ENCODE results near the gene BEND2. TPM values are rescaled to one million over a fixed set of nuclear protein-coding genes. Genes with fewer than 3 reads are reported as not detected.
"Not testable (repeated sequence)": the region's sequence is repeated elsewhere in the genome, so short reads cannot be mapped to it uniquely, and the experiment has no call there.

Gene BEND2
- total RNA-seq, 1 experiment from 2014 or later: not detected

DNA sequence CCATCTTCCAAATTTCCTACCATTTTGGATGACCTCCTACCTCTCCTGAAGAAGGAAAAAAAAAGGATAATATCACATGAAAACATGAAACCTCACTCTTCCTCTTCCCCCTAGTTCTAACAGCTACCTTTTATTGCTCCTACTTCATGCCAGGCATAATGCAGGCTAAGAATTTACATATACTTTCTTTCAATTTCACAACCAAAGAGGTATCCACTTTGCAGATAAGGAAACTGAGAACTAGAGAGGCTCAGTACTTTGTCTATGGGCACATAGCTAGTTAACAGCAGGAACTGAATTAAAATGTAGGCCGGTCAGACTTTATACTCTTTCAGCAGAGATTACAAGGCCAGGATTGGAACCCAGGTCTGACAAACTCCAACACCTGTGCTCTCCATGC is 34.4 kb upstream of the BEND2 start:
- Mint-ChIP-seq H3K9me3 (no peaks in the 10 kb centered on the region), H3K36me3 (peaks cover 16% of the 10 kb centered on the region), H3K27me3 (ENCODE audit: low read depth) (no peaks in the 10 kb centered on the region), H3K4me1 (peaks cover 23% of the 10 kb centered on the region), H3K4me3 (no peak overlapping the region), H3K27ac (no peak overlapping the region)
- DNase-seq (ENCODE audit: low spot score): no peak
- ChIA-PET POLR2A (no interaction called here), CTCF (no interaction called here)
- no peak for TF ChIP-seq JAZF1 (CRISPR knock-in tag; IDR thresholded peaks at IDR 0.05)
- TF ChIP-seq EMX1 (CRISPR knock-in tag; IDR thresholded peaks at IDR 0.05): no peak
- TF ChIP-seq ZNF263 (CRISPR knock-in tag; IDR thresholded peaks at IDR 0.05; ENCODE audit: low read depth): no peak
- TF ChIP-seq, protein P1, sequence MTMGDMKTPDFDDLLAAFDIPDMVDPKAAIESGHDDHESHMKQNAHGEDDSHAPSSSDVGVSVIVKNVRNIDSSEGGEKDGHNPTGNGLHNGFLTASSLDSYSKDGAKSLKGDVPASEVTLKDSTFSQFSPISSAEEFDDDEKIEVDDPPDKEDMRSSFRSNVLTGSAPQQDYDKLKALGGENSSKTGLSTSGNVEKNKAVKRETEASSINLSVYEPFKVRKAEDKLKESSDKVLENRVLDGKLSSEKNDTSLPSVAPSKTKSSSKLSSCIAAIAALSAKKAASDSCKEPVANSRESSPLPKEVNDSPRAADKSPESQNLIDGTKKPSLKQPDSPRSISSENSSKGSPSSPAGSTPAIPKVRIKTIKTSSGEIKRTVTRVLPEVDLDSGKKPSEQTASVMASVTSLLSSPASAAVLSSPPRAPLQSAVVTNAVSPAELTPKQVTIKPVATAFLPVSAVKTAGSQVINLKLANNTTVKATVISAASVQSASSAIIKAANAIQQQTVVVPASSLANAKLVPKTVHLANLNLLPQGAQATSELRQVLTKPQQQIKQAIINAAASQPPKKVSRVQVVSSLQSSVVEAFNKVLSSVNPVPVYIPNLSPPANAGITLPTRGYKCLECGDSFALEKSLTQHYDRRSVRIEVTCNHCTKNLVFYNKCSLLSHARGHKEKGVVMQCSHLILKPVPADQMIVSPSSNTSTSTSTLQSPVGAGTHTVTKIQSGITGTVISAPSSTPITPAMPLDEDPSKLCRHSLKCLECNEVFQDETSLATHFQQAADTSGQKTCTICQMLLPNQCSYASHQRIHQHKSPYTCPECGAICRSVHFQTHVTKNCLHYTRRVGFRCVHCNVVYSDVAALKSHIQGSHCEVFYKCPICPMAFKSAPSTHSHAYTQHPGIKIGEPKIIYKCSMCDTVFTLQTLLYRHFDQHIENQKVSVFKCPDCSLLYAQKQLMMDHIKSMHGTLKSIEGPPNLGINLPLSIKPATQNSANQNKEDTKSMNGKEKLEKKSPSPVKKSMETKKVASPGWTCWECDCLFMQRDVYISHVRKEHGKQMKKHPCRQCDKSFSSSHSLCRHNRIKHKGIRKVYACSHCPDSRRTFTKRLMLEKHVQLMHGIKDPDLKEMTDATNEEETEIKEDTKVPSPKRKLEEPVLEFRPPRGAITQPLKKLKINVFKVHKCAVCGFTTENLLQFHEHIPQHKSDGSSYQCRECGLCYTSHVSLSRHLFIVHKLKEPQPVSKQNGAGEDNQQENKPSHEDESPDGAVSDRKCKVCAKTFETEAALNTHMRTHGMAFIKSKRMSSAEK (CRISPR knock-in tag; IDR thresholded peaks at IDR 0.05; ENCODE audit: borderline replicate concordance): no peak
- TF ChIP-seq, protein P2, sequence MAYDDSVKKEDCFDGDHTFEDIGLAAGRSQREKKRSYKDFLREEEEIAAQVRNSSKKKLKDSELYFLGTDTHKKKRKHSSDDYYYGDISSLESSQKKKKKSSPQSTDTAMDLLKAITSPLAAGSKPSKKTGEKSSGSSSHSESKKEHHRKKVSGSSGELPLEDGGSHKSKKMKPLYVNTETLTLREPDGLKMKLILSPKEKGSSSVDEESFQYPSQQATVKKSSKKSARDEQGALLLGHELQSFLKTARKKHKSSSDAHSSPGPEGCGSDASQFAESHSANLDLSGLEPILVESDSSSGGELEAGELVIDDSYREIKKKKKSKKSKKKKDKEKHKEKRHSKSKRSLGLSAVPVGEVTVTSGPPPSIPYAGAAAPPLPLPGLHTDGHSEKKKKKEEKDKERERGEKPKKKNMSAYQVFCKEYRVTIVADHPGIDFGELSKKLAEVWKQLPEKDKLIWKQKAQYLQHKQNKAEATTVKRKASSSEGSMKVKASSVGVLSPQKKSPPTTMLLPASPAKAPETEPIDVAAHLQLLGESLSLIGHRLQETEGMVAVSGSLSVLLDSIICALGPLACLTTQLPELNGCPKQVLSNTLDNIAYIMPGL (CRISPR knock-in tag; IDR thresholded peaks at IDR 0.05): no peak
- ATAC-seq: no peak

DNA sequence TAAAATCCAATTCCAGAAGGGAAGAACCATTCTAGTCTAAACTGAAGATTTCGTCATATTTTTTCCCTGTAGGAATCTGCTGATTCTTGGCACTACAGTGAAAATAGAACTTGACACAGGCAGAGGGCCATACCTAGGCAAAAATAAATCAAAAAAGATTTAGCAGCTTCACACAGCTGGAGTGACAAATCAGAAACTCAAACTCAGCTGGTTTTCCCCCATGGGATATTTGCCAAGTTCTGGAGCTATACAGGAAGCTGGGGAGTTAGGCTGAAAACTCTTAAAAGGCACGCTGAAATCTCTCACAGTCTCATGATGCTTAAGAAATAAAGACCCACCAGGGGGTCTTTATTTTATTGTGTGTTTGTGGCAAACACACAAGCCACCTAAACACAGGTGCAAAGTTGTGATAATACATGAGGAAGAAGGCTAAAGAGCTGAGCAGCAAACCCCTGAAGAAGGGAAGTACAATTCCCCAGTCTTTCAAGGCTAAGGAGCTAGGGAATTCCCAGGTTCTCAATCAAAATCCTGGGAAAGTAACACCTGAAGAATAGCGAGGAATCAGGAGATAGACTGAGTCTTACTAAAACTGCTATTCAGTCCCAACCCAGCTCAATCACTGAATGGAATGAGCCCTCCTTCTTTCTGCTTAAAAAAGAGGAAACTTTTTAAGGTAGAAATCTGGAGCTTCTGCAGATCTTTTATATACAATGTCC is 32.1 kb upstream of the BEND2 start:
- CTCF ChIA-PET: no interaction called here
- no peak for DNase-seq (ENCODE audit: low spot score)
- Mint-ChIP-seq H3K36me3 (peaks cover 18% of the 10 kb centered on the region), H3K9me3 (no peaks in the 10 kb centered on the region), H3K4me3 (no peak overlapping the region), H3K27ac (no peak overlapping the region), H3K4me1 (peaks cover 17% of the 10 kb centered on the region), H3K27me3 (ENCODE audit: low read depth) (no peaks in the 10 kb centered on the region)
- POLR2A ChIA-PET: no interaction called here
- no peak; the same call in 1 of the 2 replicates for ATAC-seq
- TF ChIP-seq SMAD4 (CRISPR knock-in tag; IDR thresholded peaks at IDR 0.05) (no peak), CBFB (CRISPR knock-in tag; IDR thresholded peaks at IDR 0.05; ENCODE audit: low read depth) (no peak), SOX15 (CRISPR knock-in tag; IDR thresholded peaks at IDR 0.05) (no peak), GRHL2 (CRISPR knock-in tag; IDR thresholded peaks at IDR 0.05; ENCODE audit: insufficient replicate concordance, severe bottlenecking) (no peak), TEAD1 (CRISPR knock-in tag; IDR thresholded peaks at IDR 0.05) (no peak), RELA (CRISPR knock-in tag; IDR thresholded peaks at IDR 0.05; ENCODE audit: borderline replicate concordance) (no peak)
- TF ChIP-seq, protein P3, sequence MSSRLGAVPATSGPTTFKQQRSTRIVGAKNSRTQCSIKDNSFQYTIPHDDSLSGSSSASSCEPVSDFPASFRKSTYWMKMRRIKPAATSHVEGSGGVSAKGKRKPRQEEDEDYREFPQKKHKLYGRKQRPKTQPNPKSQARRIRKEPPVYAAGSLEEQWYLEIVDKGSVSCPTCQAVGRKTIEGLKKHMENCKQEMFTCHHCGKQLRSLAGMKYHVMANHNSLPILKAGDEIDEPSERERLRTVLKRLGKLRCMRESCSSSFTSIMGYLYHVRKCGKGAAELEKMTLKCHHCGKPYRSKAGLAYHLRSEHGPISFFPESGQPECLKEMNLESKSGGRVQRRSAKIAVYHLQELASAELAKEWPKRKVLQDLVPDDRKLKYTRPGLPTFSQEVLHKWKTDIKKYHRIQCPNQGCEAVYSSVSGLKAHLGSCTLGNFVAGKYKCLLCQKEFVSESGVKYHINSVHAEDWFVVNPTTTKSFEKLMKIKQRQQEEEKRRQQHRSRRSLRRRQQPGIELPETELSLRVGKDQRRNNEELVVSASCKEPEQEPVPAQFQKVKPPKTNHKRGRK (CRISPR knock-in tag; IDR thresholded peaks at IDR 0.05; ENCODE audit: borderline replicate concordance): no peak
- TF ChIP-seq, protein P4, sequence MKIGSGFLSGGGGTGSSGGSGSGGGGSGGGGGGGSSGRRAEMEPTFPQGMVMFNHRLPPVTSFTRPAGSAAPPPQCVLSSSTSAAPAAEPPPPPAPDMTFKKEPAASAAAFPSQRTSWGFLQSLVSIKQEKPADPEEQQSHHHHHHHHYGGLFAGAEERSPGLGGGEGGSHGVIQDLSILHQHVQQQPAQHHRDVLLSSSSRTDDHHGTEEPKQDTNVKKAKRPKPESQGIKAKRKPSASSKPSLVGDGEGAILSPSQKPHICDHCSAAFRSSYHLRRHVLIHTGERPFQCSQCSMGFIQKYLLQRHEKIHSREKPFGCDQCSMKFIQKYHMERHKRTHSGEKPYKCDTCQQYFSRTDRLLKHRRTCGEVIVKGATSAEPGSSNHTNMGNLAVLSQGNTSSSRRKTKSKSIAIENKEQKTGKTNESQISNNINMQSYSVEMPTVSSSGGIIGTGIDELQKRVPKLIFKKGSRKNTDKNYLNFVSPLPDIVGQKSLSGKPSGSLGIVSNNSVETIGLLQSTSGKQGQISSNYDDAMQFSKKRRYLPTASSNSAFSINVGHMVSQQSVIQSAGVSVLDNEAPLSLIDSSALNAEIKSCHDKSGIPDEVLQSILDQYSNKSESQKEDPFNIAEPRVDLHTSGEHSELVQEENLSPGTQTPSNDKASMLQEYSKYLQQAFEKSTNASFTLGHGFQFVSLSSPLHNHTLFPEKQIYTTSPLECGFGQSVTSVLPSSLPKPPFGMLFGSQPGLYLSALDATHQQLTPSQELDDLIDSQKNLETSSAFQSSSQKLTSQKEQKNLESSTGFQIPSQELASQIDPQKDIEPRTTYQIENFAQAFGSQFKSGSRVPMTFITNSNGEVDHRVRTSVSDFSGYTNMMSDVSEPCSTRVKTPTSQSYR (CRISPR knock-in tag; IDR thresholded peaks at IDR 0.05): no peak
- TF ChIP-seq, protein P5, sequence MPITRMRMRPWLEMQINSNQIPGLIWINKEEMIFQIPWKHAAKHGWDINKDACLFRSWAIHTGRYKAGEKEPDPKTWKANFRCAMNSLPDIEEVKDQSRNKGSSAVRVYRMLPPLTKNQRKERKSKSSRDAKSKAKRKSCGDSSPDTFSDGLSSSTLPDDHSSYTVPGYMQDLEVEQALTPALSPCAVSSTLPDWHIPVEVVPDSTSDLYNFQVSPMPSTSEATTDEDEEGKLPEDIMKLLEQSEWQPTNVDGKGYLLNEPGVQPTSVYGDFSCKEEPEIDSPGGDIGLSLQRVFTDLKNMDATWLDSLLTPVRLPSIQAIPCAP (CRISPR knock-in tag; IDR thresholded peaks at IDR 0.05): no peak
- TF ChIP-seq, protein P6, sequence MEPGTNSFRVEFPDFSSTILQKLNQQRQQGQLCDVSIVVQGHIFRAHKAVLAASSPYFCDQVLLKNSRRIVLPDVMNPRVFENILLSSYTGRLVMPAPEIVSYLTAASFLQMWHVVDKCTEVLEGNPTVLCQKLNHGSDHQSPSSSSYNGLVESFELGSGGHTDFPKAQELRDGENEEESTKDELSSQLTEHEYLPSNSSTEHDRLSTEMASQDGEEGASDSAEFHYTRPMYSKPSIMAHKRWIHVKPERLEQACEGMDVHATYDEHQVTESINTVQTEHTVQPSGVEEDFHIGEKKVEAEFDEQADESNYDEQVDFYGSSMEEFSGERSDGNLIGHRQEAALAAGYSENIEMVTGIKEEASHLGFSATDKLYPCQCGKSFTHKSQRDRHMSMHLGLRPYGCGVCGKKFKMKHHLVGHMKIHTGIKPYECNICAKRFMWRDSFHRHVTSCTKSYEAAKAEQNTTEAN (CRISPR knock-in tag; IDR thresholded peaks at IDR 0.05): no peak
- TF ChIP-seq, protein P2 (CRISPR knock-in tag; IDR thresholded peaks at IDR 0.05): no peak

DNA sequence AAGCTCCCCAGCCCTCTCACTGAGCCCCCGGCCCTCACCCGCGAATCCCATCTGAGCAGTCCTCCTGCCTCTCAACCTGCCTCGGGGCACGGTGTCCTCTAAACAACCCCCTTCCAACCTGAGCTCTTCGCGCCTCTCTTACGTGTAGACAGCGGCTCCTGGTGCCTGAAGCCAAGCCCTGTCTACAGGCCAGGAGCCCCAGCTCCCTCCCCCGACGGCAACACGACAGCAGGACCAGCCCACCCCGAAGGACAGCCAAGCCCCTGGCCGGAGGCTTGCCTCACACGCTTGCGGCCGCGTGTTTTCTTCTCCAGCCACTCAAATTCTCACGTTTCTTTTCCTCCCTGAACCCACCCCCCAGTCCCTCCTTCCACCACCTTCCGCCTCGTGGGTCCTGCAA is 9.0 kb upstream of the BEND2 start:
- H3K27ac Mint-ChIP-seq; H3K4me3 Mint-ChIP-seq; H3K27me3 Mint-ChIP-seq (ENCODE audit: low read depth); CTCF ChIA-PET; DNase-seq (ENCODE audit: low spot score); H3K4me1 Mint-ChIP-seq; ATAC-seq; H3K36me3 Mint-ChIP-seq; H3K9me3 Mint-ChIP-seq; POLR2A ChIA-PET: not testable (repeated sequence)

All from WTC11 (cell line).